Measurements from ENCODE around the gene CACNB2.

DNA sequence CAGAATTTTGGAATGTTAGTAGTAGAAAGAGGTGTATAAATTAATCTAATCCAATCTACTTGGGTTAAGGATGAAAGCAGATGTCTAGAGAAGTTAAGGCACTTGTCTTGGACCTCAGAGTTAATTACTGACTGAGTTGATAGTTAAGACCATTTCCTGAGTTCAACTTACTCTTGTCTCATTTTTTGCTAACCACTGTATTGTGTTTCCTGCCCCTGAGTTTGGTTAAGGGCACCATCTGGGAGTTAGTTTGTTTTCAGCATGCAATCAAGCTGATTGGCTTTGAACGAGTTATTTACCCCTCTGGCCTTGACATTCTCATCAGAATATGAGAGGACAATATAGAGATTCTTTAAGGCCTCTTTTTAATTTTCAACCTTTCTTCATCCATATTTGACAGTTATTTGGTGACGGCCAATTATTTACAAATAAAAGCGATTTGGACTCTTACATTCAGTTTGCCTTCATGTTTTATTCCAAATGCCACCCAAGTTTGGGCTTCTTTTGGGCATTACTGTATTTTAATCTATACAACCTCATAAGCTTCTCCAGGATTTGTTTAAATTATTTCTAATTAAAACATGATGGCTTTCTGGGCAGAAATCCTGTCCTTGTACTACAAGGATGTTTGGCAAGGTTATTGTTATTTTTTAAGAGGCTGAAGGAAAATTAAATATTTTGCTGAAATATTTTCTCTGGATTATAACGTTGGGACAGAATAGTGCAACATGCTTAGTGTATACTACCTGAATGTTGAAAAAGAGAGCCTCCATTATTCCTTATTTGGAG lies 225.0 kb downstream of the CACNB2 start:
- TF ChIP-seq, protein P1, sequence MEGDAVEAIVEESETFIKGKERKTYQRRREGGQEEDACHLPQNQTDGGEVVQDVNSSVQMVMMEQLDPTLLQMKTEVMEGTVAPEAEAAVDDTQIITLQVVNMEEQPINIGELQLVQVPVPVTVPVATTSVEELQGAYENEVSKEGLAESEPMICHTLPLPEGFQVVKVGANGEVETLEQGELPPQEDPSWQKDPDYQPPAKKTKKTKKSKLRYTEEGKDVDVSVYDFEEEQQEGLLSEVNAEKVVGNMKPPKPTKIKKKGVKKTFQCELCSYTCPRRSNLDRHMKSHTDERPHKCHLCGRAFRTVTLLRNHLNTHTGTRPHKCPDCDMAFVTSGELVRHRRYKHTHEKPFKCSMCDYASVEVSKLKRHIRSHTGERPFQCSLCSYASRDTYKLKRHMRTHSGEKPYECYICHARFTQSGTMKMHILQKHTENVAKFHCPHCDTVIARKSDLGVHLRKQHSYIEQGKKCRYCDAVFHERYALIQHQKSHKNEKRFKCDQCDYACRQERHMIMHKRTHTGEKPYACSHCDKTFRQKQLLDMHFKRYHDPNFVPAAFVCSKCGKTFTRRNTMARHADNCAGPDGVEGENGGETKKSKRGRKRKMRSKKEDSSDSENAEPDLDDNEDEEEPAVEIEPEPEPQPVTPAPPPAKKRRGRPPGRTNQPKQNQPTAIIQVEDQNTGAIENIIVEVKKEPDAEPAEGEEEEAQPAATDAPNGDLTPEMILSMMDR (IDR thresholded peaks at IDR 0.05; ENCODE audit: low read depth, low read length): no peak
- no peak for TF ChIP-seq EZH2phosphoT487 (IDR thresholded peaks at IDR 0.05; ENCODE audit: low read depth)
